HG03045 (cell line): Measurements from ENCODE around the gene CCN2.

Experiments
- ATAC-seq: cut with Tn5 transposase; IDR thresholded peaks from one replicate; pipeline ENCODE4 v1.9.1; 2021; ENCODE audit warnings: mild to moderate bottlenecking, moderate library complexity; ENCODE audit not compliant: unreplicated experiment

CCN2 gene, protein sequence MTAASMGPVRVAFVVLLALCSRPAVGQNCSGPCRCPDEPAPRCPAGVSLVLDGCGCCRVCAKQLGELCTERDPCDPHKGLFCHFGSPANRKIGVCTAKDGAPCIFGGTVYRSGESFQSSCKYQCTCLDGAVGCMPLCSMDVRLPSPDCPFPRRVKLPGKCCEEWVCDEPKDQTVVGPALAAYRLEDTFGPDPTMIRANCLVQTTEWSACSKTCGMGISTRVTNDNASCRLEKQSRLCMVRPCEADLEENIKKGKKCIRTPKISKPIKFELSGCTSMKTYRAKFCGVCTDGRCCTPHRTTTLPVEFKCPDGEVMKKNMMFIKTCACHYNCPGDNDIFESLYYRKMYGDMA

DNA sequence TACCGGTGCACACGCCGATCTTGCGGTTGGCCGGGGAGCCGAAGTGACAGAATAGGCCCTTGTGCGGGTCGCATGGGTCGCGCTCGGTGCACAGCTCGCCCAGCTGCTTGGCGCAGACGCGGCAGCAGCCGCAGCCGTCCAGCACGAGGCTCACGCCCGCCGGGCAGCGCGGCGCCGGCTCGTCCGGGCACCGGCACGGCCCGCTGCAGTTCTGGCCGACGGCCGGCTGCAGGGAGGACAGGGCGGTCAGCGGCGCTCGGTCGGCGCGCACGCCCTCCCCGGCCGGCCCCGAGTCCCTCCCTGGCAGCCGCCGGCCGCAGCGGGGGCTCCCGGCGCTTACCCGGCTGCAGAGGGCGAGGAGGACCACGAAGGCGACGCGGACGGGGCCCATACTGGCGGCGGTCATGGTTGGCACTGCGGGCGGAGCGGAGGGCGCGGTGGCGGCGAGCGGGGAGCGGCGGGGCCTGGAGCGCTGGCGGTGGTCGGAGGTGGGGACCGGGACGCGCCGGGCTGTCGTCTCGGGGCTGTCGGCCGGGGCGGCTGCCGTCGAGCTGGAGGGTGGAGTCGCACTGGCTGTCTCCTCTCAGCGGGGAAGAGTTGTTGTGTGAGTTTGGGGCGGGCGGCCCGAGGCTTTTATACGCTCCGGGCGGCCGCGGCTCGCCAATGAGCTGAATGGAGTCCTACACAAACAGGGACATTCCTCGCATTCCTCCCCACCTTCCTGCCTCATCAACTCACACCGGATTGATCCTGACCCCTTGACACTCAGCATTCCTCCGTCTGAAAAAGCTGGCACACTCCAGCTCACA lies at the start of gene CCN2:
TSS of gene CCN2 (minus strand) at position 606 of the 809 bp plus-strand sequence. CDS start at position 406, 200 bp downstream.
- no peak for ATAC-seq

DNA sequence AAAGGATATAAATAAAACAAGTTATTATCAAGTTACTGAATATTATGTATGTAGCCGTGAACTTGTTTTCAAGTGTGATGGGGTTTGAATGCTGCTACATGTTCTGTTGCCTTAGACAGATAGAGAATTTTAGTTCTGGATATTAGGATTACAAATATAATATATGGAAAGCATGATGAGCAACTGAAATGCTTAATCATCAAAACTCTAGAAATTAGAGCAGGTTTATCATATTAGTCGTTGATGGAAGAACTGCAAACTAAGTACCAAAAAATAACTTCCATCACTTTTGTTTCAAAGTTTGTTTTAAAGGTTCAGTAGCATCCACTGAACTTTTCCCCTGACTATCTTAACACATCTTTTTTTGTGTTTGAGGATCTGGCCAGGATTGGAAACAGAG lies 49.1 kb upstream of the CCN2 start:
- ATAC-seq: no peak

DNA sequence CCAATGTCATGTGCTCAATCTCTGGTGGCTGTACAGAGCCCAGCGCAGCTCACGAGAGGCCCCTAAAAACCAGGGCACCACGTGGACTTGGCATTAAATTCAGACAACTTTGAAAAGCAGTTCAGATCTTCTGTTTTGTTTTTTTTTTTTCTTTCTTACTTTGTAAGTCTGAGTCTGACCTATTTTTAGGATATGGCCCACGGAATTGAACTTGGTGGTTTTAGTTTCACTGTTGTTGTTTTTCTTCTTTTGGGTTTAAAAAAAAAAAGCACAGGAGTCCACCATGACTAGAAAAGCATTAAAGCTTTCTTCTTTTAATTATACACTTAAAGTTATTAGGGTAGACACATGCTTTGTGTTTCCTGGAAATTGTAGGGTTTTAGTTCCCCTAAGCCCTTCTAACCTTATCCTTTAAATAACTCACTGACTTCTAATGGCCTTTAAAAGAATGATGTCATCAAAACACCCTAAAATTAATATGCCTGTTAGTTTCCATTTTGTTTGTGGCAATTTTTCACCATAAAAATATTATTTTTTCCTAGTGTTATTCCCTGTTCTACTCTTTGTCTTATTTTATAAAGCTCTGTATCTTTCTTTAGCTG lies 48.5 kb upstream of the CCN2 start:
- ATAC-seq: peak; percentile 41

DNA sequence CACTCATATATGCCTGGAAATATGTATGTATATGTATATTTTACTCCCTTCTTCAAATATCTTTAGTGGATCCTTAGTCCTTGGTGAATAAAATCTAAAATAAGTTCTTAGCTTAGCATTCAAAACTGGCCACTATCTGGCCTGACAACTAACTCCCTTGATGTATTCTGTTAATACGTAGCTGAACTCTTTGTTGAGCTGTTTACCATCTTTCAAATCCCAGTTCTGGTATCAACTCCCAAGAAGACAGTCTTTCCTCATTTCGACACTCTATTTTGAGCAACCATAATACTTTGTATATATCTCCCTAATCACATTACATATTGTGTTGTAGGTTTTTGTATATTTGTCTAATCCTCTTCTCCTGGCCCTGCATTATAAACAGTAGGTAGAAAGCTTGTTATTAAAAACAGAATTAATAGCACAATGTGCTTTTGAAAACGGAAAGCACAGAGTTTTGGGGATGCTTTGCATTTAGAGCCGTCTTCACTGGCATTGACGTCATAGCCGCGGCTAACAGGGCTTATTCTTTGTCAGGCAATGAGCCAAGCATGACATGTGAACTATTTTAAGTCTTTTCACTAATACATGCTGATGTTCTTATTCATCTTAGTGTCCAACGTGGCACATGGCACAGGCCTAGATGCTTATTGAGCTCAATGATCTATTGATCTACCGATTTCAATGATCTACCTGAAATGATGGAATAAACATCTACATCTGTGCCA lies 47.2 kb upstream of the CCN2 start:
- ATAC-seq: no peak

DNA sequence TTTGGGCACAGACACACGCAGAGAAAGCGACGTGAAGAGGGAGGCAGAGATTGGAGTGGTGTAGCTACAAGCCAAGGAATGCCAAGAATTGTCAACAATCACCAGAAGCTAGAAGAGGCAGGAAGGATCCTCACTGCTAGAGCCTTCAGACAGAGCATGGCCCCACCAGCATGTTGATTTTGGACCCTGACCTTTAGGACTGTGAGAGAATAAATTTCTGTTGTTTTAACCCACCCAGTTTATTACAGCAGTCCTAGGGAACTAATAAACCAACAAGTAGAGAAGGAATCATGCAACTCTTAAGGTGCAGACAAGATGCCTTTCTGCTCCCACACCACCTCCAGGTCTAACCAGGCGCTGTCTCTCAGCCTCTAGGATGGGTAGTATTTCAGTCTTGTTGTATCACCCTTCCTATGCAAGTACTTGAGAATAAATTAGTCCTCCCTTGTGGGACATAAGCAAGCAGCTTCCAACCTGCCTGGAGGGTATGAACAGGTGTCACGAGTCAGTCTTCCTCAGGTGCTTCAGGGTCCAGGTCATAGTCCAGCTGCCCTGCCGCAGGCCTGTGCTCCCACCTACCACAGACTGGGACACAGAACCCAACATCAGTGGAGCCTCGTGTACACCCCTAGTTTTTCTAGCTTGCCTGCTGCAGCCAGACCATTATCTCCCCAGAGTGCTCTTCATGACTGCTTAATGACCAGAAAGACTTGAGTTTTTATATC lies 46.4 kb upstream of the CCN2 start:
- no peak for ATAC-seq

DNA sequence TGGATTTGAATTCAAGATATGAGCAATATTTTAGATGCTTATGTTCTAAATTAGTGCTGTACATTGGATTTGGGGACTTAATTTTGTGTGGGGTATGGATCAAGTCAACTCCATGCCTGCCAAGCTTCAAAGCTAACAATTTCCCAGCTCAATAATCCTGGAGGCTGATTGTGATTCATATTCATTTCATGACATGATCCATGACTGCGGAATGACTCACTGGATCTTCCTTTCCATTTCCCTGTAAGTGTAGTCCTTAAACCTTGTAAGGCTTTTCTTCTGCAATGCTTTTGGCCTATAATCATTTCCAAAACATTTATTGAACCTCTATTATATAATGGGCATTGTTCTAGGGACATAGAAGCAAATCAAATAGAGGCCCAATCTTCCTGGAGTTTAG lies 44.7 kb upstream of the CCN2 start:
- ATAC-seq: no peak

DNA sequence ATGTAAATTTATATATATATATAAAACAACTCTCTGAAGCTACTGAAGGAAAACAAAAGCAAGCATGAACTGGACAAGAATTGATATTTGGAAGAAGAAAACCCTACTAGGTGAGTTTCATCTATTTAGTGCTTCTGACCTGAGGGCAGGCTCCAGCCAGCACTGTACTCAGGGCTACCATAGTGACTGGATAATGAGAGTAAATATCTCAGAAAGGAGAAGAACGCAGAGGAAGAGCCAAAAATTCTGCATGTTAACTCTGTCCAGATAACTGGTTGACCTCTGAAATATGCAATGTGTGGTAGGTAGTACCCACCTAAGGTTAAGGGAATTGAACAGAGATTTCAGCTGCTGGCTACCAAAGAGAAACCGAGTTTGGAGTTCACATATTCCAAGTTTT lies 41.4 kb upstream of the CCN2 start:
- no peak for ATAC-seq

DNA sequence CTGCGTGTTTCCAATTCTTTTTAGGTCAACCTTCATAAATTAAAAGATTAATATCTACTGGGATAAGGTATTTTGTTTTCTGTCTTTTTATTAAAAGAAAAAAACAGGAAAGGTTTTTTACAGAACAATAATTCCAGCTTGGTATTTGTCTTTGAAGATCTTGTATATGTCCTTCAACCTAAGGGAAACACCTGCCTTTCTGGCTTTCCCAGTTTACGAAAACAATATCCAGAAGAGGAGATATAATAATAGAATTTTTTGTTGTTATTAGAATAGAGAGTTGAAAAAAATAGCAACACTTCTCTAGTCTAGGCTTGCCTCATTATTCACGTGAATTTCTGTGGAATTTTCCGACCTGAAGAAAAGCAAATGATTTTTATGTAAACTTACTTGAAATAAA lies 37.9 kb upstream of the CCN2 start:
- ATAC-seq: no peak

DNA sequence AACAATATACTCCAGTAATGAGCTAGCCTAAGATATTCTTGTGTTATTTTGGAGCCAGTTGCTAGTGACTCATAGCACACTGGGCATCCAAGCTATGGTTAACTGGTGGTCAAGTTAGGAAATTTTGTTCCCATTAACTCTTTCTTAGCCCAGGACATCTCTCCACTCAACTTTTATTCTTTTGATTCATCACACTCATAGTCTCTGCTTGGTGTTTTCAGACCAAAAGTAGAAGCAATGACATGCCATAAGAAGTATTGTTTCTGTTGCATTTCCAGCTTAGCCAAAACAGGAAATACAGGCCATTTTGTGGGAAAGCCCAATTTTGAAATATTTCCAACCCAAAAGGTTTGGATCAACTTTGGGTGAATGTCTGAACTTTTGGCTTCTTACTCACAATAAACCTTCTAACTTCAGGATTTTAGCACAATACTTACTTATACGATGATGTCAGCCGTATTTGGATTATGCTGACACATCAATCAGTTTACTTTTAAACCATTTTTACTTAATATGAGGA lies 31.6 kb upstream of the CCN2 start:
- ATAC-seq: no peak

DNA sequence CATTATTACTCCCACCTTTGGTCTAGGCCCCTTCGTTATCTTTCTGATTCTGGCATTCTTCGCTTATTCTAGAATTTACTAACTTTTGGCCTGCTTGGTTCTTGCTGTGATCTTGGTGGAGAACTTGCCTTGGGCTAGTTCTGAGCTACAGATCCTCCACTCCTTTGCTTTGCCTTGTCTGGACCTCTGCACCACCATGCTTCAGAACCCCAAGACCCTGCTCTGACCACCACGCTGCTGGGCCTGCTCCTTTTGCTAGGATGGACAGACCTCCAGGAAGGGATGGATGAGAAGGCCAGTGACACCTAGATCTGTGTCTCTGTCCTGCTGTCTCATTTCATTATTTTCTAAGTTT lies 30.4 kb upstream of the CCN2 start:
- no peak for ATAC-seq

DNA sequence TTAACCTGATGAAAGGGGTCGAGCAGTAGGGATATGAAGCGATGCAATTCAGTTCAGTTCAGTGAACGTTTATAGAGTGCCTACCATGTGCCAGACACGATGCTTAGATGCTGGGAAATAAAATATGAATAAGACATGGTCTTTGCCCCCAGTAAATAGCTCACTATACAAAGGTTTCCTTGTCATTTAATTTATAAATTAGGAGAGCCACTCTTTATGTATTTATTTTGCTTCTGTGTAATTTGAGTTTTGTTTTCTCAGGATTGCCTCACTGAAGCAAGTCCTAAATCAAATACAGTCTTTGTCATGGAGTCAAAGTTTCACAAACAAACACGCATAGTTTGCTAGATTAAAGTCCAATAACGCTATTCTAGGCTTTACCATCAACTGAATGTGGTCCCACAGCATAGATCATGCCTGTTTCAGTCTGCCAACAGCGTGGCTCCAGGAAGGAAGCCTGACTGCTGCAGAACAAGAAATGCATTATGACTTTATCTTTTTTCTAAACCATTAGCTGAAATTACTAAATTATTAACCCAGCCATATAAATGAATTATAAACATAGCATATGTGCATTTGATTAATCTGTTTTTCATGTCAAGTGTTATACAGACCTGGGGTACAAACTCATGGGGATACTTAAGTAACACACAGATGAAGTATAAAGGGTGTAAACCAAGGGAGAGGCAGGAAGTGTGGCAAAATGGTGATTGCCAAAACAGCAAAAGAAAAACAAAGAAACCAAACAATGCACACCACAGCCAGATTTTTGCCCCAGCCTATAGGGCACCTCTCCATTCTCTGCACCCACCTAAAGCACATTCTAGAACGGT lies 29.8 kb upstream of the CCN2 start:
- ATAC-seq: no peak

DNA sequence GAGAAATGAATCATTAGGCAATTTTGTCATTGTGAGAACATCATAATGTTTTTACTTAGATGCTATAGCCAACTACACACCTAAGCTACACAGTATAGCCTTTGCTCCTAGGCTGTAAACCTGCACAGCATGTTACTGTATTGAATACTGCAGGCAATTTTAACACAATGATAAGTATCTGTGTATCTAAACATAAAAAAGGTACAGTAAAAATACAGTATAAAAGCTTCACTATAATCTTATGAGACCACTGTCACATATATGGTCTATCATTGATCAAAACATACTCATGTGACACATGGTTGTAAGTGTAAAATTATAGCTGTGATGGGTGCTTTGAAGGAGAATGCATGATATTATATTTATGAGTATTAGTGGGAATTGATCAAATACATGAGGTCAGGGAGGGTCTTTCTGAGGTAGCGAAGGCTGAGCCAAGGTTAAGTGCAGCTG lies 29.2 kb upstream of the CCN2 start:
- no peak for ATAC-seq

DNA sequence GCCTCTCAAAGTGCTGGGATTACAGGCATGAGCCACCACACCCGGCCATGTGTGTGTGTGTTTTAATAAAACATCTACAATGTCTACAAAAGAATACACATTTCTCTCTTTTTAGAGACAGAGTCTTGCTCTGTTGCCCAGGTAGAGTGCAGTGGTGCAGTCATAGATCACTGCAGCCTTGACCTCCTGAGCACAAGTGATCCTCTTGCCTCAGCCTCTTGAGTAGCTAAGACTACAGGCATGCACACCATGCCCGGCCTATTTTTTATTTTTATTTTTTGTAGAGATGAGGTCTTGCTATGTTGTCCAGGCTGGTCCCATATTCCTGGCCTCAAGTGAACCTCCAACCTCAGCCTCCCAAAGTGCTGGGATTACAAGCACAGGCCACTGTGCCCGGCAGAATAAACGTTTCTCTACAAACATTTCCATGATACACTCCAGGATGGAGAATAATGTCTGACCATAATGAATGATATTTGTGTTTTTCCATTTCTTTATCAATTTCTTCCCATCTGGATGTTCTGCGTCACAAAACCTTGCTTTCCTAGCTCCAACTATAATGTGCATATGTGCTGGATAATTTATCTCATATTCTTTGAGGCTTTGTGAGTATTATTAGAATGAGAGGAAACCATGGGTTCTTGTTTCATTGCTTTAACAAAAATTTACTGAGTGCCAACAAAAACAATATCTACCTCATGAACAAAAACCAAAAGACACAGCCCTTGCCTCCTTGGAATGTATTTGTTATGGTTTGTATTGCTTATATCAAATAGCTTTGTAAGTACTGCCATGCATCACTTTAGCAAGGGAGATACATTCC lies 28.6 kb upstream of the CCN2 start:
- ATAC-seq: no peak

DNA sequence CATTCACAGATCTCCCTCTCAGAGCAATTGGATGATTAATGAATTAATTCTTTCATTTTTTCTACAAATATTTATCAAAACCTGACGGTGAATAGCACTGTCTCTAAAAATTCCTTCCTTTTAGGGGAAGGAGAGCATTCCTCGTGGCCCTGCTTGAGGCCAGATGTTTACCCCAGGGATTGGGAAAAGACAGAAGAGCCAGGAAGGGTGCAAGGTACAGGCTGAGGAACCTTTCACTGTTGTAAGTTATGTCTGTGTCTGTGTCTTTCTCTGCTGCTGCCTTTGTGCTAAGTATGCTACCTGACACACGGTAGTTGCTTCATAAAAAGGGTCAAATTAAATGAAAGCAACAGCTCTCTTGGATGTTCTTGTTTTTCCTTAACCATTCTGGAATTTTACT lies 27.4 kb upstream of the CCN2 start:
- ATAC-seq: no peak

DNA sequence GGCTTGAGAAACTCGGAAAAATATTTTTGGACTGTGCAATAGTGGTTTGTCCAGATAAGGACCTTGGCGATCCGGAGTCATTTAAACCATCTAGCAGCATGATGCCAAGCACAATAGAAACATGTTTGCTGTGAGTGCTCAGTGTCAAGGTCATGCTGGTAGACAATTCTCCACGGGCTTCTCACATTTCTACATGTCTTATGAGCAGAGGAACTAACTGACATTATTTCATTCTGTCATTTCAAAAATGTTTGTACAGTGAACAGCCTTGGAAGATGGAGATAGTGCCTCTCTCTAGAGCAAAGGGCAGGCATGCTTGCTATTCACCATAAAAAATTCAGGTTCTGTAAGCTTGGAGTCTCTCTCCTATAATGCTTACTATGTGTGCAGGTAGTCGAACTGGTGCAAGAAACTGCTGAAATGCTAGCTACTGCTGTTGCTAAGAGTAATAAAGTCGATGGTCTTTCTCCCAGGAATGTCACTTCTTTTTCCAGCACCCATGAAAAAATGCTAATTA lies 25.4 kb upstream of the CCN2 start:
- no peak for ATAC-seq

DNA sequence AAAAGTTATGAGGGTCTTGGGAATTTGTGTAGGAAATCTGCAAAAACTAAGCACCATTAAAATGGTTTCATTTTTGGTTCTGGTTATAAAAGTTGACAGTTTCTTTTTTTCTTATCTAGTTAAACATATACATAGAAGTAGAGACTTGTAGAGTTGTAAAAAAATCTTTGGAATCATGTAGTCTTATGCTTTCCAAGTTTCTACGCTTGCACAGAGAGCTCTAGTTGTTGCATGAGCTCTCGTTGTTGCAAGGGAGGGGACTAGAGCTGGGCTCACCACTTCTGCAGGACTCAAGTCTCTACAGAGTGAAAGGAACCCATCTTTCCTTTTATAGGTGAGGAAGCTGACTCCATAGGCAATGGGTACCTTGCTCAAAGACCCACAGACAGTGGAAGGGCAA lies 21.6 kb upstream of the CCN2 start:
- ATAC-seq: no peak

DNA sequence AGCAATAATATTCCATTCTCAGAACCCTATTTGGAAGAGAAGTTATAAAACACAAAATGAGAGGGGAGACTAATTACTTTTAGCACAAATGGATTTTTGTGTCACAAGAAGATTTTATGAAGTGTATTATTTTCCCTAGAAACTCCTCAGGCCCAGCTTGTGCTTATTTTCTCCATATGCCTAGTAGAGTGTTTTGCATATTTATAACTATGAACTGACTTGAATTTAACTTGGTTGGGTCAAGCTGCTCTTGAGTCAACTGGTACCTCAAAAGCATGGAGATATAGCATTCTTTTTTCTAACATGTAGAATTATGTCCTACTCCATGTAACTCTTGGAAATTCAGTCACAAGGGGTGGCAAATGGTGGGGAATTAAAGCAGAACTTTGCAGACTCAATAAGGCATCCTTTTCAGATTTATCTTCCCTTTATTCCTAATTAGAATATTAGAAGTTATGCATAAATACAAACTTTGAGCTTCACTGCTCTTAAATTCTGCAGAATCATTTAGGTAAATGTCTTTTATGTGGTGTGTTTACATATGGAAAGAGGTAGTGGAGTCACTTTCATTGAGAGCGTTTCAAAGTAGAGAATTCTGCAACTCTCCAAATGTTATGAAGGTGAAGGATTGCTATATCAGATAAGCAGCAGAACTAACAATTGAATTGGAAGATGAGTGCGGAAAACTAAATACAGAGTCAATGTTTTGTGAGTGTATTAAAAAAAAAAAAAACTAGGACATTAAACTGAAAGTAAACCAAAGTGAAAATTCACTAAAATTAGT lies 19.1 kb upstream of the CCN2 start:
- no peak for ATAC-seq

DNA sequence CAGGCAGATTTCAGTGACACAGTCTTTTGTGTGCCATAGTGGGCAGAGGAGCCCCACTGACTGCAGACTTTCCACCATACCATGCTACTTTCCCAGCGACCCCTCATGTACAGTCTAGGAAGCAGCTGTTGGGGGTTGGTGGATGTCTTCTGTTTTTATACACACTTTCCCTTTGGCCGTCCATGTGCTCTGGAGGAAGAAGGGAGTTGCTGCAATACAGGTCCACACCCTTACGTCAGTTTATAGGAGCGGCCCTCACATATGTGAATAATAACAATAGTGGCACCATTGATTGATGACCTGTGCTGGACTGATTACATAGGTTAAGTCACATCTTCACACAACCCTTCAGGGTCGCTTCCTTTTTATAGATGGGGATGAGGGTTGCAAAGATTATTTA lies 17.5 kb upstream of the CCN2 start:
- no peak for ATAC-seq
